Measurements from ENCODE around the gene EMILIN2. TPM values are rescaled to one million over a fixed set of nuclear protein-coding genes. Genes with fewer than 3 reads are reported as not detected.

EMILIN2 gene
- total and polyA plus RNA-seq, 8 donors: 2.0 to 120 (median 5.7) TPM

DNA sequence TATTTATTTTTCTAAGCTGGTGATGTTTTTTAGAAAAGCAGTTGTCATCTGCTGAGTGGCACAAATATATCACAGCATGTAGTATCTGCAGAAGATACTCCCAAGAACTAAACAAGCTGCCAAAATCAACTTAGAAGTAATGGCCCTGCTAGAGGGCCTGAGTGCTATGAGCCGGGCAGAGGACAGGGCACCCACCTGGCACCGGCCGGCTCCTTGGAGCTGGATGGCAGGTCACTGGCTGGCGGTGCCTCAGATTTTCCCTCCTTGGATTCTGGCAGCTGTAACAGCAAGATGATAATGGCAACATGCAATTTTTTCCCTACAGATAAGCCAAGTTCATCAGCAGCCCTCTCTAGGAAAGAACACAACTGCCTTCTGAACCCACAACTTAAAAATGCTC lies 79.7 kb downstream of the EMILIN2 start:
- Histone ChIP-seq H3K4me3 (no peak overlapping the region), H3K27ac (no peak overlapping the region), H3K27me3 (no peaks in the 10 kb centered on the region), H3K4me1 (no peaks in the 10 kb centered on the region), H3K36me3 (peaks cover 89 to 100% (median 99%) of the 10 kb centered on the region in 4 donors), H3K9me3 (no peaks in the 10 kb centered on the region)
- TF ChIP-seq POLR2A (IDR thresholded peaks at IDR 0.05) (no peak), EP300 (IDR thresholded peaks at IDR 0.05) (no peak), POLR2AphosphoS5 (IDR thresholded peaks at IDR 0.05) (no peak)
- TF ChIP-seq, protein P1, sequence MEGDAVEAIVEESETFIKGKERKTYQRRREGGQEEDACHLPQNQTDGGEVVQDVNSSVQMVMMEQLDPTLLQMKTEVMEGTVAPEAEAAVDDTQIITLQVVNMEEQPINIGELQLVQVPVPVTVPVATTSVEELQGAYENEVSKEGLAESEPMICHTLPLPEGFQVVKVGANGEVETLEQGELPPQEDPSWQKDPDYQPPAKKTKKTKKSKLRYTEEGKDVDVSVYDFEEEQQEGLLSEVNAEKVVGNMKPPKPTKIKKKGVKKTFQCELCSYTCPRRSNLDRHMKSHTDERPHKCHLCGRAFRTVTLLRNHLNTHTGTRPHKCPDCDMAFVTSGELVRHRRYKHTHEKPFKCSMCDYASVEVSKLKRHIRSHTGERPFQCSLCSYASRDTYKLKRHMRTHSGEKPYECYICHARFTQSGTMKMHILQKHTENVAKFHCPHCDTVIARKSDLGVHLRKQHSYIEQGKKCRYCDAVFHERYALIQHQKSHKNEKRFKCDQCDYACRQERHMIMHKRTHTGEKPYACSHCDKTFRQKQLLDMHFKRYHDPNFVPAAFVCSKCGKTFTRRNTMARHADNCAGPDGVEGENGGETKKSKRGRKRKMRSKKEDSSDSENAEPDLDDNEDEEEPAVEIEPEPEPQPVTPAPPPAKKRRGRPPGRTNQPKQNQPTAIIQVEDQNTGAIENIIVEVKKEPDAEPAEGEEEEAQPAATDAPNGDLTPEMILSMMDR (IDR thresholded peaks at IDR 0.05): no peak
- DNase-seq: no peak
- 65 to 91% (median 68%) methylated on average over 4 of the region's 4 CpGs for WGBS, 5 donors
- intact Hi-C loops (cut with DNase I; ENCODE audit: low total_unique reads): loop anchor here (5.0 kb wide), 1 partner anchor 316 kb away; no protein-coding TSS in a partner anchor

DNA sequence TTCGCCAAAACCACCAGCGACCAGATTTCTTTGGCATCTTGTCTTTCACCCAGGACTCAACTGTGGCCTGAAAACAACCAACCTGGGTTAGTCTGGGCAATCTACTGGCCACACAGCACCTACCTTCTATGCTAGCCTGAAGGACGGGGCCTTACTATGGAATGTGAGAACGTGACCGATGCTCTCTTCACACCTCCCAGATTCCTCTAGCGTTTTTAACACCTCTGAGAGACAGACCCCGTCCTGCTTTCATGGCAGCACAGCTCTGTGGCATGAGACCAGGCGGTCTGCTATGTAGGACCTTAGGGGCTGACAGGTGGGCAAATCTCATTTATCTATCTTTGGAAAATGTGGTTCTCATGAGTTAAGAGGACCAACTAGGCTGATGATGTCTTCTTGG lies 80.9 kb downstream of the EMILIN2 start:
- Histone ChIP-seq H3K36me3 (peaks cover 77 to 96% (median 91%) of the 10 kb centered on the region in 4 donors), H3K27me3 (no peaks in the 10 kb centered on the region), H3K4me3 (no peak overlapping the region), H3K9me3 (no peaks in the 10 kb centered on the region), H3K4me1 (peaks cover 0 to 5% (median 0%) of the 10 kb centered on the region in 4 donors), H3K27ac (no peak overlapping the region)
- DNase-seq: no peak
- 90 to 93% (median 92%) methylated on average over 8 of the region's 8 CpGs for WGBS, 5 donors
- TF ChIP-seq EP300 (IDR thresholded peaks at IDR 0.05) (no peak), POLR2A (IDR thresholded peaks at IDR 0.05) (no peak), POLR2AphosphoS5 (IDR thresholded peaks at IDR 0.05) (no peak)
- TF ChIP-seq, protein P1 (IDR thresholded peaks at IDR 0.05): no peak
- intact Hi-C loops (cut with DNase I; ENCODE audit: low total_unique reads): loop anchor here (5.0 kb wide), 1 partner anchor 315 kb away; no protein-coding TSS in a partner anchor

DNA sequence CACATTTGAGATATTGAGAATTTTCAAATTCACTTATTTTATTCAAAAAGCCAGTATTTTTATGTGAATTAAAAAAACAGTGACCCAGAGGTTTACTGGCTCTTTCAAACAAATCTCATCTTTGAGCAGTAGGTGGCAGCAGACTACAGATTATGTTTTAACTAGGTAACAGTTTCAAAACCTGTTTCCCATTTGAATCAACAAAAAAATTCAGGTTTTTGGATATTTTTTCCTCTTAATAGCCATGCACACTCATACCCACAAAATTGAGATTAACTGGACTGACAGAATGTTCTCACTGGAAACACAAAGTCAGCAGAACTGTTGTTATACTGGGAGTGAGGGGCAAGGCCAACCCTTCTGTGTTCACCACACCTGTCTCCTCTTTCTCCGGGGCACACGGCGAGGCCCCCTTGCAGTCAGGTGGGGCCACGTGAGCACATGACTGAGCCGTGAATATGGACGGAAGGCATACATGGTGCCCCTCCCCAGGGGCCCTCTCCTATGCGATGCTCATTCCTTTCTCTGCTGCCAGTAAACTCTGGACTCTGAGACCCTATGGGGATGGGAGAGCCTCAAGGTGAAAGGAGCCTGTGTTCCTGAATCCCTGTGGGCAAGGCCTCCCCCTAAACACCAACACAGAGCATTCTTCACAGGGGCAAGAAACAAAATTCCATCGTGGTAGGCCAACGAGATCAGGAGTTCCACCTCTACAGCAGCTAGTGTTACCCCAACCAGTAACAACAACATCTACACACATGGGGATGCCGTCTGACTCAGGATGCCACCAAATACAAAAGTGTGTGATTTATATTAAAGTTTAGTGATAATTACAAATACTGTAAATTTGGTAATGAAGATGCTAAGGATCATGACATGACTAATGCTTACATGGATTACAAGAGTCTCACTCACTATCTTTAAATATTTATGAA lies 85.7 kb downstream of the EMILIN2 start:
- Histone ChIP-seq H3K27ac (no peak overlapping the region), H3K4me1 (peaks cover 0 to 21% (median 4%) of the 10 kb centered on the region in 4 donors), H3K36me3 (peaks cover 33 to 96% (median 82%) of the 10 kb centered on the region in 4 donors), H3K4me3 (no peak overlapping the region), H3K27me3 (no peaks in the 10 kb centered on the region), H3K9me3 (no peaks in the 10 kb centered on the region)
- peak in 1 of 2 donors; percentile 85 for DNase-seq
- intact Hi-C loops (cut with DNase I; ENCODE audit: low total_unique reads): loop anchor here (5.0 to 10.0 kb wide), 2 partner anchors 132 to 220 kb away; no protein-coding TSS in a partner anchor
- TF ChIP-seq, protein P1 (IDR thresholded peaks at IDR 0.05): peak in 5 of 7 experiments; percentile 34 to 75 (median 67)
- TF ChIP-seq POLR2A (IDR thresholded peaks at IDR 0.05): no peak
- WGBS, 5 donors: 40 to 45% (median 42%) methylated on average over 9 to 10 of the region's 10 CpGs

DNA sequence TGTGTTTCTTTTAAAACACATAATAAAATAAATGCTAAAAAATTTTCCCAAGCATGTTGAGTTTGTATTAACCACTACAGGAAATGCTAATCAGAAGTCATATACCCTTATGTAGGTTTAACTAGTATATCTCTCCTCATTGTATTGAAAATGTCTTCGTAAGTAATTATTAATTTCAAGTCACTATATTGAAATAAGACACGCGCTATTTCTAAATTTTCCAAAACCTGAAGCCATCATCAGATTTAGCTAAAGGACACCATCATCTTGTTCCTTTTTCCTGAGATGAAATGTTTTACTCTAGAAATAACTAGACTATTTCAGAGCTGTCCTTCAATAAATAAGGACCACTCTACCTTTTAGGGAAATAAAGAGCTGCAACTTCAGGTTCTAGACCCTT lies 87.2 kb downstream of the EMILIN2 start:
- no peaks in the 10 kb centered on the region for H3K9me3 ChIP-seq
- WGBS, 5 donors: 77 to 96% (median 81%) methylated on average over 3 of the region's 3 CpGs
- H3K27me3 ChIP-seq: no peaks in the 10 kb centered on the region
- no peak for DNase-seq
- TF ChIP-seq POLR2A (IDR thresholded peaks at IDR 0.05): no peak
- TF ChIP-seq POLR2AphosphoS5 (IDR thresholded peaks at IDR 0.05): no peak
- TF ChIP-seq EP300 (IDR thresholded peaks at IDR 0.05): no peak
- TF ChIP-seq, protein P1 (IDR thresholded peaks at IDR 0.05): no peak
- H3K36me3 ChIP-seq: peaks cover 23 to 96% (median 82%) of the 10 kb centered on the region in 4 donors
- intact Hi-C loops (cut with DNase I; ENCODE audit: low total_unique reads): loop anchor here (5.0 to 10.0 kb wide), 2 partner anchors 131 to 218 kb away; no protein-coding TSS in a partner anchor
- no peak overlapping the region for H3K4me3 ChIP-seq
- no peak overlapping the region for H3K27ac ChIP-seq
- peaks cover 0 to 26% (median 5%) of the 10 kb centered on the region in 4 donors for H3K4me1 ChIP-seq
